ENCODE data around the gene SOX21. TPM values are rescaled to one million over a fixed set of nuclear protein-coding genes. Genes with fewer than 3 reads are reported as not detected.

The SOX21 gene
- total RNA-seq, 1 experiment from 2014 or later = not detected

DNA sequence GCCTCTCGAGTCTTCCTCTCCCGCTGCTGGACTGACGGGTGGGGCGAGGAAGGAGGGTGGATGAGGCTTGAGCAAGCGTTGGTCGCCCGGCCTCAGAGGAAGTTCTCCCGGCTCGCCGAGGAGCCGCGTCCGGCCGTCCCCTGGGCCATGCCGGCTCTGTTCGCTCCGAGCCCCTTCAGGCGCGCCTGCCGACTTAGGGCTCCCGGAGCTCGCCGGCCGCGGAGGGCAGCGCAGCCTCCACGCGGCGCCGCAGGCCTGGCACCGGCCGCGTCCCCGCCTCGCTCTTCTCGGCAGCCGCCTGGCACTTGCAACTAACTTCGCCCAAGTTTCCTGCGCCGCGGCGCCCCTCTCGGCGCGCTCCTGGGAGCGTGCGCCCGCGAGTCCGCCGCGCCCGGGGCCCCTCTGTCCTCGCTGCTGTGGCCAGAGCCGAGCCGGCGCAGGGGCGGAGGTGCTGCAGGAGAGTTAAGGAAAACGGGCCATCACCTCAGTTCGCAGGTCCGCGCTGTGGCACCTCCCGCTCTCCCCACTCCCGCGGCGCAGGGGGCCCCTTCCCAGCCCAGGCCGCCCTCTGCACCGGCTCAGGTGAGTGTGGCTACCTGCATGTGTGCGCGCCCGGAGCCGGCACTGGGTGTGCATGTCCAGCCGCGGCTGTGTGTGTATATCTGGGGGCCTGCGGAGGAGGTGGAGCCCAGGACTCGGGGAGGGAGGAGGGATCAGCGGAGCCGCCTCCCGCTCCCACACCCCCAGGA is 641 bp upstream of the SOX21 start:
- H3K4me3 ChIP-seq = no peak overlapping the region
- H3K27ac ChIP-seq = no peak overlapping the region
- no peaks in the 10 kb centered on the region for H3K4me1 ChIP-seq
- no peak for DNase-seq
- H3K36me3 ChIP-seq = no peaks in the 10 kb centered on the region
- no peaks in the 10 kb centered on the region for H3K27me3 ChIP-seq
- no peaks in the 10 kb centered on the region; the same call in 1 of the 2 replicates for H3K9me3 ChIP-seq (replicated peaks)

DNA sequence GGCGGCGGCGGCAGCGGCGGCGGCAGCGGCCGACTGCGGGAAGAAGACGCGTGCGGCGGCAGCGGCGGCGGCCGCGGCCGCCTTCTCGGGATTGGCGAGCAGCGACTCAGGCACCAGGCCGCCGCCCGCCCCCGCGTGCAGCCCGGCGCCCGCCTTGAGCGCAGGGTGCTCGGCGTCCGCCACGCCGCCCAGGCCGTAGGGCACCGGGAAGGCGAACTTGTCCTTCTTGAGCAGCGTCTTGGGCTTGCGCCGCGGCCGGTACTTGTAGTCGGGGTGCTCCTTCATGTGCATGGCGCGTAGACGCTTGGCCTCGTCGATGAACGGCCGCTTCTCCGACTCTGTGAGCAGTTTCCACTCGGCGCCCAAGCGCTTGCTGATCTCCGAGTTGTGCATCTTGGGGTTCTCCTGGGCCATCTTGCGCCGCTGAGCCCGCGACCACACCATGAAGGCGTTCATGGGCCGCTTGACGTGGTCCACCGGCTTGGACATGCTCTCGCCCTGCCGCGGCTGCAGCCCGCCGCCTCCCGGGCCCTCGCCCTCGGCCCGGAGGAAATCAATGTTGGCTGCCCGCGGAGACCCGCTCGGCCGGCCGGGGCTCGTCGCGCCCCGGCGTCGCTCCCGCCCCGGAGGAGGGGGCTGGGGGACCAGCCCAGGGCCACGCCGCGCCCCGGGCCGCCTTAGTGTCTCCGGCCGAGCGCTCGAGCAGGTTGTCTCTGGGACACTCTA is 621 bp downstream of the SOX21 start:
- Histone ChIP-seq H3K4me1 (no peaks in the 10 kb centered on the region), H3K27me3 (no peaks in the 10 kb centered on the region), H3K27ac (no peak overlapping the region), H3K4me3 (no peak overlapping the region), H3K9me3 (replicated peaks) (no peaks in the 10 kb centered on the region; the same call in 1 of the 2 replicates), H3K36me3 (no peaks in the 10 kb centered on the region)
- DNase-seq = no peak

DNA sequence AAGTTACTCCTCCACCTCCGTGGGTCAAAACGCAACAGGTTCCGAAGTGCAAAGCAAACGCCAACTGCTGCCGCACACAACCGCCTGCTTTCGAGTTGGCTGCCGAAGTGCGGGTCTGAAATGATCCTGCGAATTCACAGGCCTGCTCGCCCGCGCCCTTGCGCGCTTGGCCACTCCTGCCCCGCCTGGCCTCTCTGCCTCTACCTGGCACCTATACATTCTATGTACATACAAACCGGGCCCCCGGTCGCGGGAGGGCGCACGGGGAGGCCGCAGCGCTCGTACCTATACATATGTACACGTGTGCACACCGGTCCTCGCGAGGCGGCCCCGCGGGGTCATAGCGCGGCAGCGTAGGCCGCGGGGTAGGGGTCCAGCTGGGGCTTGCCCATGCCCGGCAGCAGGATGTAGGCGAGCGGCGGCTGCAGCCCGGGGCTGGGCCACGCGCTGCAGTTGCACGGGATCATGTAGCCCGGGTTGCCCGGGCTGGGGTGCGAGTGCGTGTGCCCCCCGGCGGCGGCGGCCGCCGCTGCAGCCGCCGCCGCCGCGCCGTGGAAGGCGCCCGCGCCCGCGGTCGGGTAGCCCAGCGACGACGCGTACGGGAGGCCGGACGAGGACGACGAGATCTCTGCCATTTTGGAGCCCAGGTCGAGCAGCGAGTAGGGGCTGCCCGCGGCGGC is 1.3 kb downstream of the SOX21 start:
- Histone ChIP-seq H3K27ac (no peak overlapping the region), H3K9me3 (replicated peaks) (no peaks in the 10 kb centered on the region; the same call in 1 of the 2 replicates), H3K4me1 (no peaks in the 10 kb centered on the region), H3K27me3 (no peaks in the 10 kb centered on the region), H3K4me3 (no peak overlapping the region), H3K36me3 (no peaks in the 10 kb centered on the region)
- no peak for DNase-seq

DNA sequence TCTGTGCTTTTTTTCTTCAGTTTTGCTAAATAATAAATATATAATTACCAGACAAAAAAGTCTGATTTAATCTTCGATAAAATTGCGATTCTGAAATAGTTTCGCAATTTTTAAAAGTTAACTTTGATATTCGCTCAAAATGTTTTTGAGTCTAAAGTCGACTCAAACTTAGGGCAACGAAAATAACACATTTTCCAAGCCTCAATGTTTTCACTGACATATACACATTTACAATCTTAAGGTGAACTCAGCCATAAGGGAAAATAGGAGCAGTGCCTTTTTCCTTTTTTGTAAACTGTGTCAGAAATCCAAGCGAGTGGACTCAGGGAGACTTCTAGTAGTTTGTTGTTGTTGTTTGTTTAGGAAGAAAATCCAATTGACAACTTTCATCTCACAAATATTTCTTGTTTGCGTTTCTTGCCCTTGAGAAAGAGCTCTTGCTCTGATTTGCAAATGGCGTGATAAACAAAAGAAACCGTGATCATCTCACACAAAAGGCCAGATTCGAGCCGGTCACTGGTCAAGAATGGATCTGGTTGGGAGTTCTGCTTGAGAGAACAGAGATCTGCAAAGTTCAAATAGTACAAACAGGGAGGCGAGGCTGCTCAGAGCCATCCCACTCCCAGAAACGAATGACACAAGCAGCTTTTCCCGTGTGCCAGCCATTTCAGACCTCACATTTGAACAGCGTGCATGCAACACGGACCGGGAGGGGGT is 2.1 kb downstream of the SOX21 start:
- Histone ChIP-seq H3K4me1 (no peaks in the 10 kb centered on the region), H3K27me3 (no peaks in the 10 kb centered on the region), H3K36me3 (no peaks in the 10 kb centered on the region), H3K9me3 (replicated peaks) (no peaks in the 10 kb centered on the region; the same call in 1 of the 2 replicates), H3K27ac (no peak overlapping the region), H3K4me3 (no peak overlapping the region)
- no peak for DNase-seq

DNA sequence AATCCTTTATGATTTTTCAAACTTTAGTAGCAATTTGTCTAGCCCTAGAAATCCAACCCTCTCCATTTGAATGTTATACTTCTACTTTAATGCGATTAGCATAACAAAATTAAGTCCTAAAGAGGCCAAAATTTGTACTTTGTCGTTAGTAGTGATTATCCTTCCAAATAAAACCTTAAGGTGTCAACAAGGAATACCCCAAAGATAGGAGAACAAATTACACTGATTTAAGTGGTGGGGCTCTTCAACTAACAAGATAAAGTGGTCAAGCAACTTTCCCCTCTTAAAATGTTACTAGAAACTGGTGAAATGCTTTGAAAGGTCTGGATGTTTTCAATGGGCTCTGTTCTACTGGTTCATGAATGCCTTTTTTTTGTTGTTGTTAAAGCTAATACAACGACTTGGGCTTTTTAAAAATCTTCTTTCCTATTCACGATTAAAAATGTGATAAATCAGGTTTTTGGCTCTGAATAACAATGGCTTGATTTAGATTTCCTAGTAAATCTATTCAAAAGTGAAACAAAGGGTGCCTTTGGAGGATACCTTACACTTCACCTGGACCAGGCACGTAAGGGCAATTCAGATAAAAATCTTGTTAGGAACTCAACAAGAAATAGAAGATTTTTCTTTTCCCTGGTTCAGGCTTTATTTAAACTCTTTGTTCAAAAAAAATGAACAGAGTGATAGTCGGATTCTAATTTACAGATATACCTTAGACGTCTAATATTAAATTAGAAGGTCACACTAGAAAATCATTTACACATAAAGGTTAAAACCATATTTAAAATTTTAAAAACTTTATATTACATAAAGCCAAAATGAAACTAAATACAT is 3.1 kb downstream of the SOX21 start:
- Histone ChIP-seq H3K27ac (no peak overlapping the region), H3K4me1 (no peaks in the 10 kb centered on the region), H3K4me3 (no peak overlapping the region), H3K27me3 (no peaks in the 10 kb centered on the region), H3K36me3 (no peaks in the 10 kb centered on the region), H3K9me3 (replicated peaks) (no peaks in the 10 kb centered on the region; the same call in 1 of the 2 replicates)
- DNase-seq = no peak

DNA sequence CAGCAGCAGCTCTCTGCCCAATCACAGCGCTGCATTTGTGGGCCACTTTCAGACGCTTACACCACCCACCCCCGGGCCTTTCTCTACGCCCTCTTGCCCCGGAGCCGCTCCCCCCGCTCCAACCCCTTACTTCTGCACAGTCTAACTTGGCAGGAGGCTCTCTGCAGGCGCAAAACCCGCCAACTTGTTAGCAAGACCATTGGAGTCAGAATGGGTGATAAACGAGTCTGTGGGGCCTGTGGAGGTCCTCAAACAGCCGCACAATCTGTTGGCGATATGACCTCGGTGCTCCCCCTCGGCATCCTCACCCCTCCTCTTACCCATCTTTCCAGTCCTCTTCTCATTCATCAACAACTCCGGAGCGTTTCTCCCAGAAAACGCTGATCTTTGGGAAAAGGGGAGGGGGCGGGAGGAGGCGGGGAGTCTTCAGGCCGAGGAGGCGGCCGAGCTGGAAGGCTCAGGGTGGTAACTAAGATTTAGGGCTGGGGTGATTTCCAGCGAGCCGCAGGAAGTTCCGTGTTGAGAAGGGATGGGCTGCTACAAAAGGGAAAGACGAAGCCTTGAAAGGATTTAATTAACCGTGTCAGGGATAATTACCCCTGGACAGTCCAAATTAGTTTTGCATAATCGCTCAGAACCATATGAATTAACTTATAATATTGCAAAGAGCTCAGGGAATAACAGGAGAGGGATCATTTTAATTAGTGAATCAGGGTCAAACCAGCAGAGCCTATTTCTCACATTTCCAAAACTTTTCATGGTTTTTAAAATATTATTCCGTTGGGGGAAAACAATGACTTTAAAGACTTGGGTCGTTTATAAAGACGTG is 4.1 kb downstream of the SOX21 start:
- H3K4me3 ChIP-seq = peak overlapping the region; percentile 46

DNA sequence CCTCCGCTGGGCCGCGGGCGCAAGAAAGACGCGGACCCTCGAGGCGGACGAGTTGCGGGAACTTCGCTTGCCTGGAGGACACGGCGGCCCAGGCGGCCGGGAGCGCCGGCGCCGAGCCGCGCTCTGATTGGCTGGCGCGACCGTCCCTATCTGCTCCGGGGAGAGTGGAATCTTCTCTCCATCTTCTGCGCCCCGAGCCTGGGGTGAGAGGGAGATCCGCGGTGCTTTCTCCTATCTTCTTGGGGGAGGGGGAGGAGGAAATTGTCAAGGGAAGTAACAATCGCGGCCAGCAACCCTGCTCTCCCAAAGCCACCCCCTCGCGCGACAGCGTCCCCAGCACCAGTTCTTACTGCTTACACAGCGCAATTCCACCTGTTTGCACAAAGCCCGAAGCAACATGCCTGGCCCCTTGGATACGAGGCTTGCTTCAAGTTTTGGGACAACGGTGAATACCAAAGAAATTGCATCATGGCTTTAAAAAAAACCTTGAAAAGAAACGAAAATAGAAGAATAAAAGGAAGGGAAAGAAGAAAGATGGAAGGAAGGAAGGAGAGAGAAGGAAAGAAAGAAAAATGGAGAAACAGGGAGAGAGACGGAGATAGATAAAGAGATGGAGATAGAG is 4.8 kb downstream of the SOX21 start:
- DNase-seq = no peak
- Histone ChIP-seq H3K9me3 (replicated peaks) (no peaks in the 10 kb centered on the region; the same call in 1 of the 2 replicates), H3K36me3 (no peaks in the 10 kb centered on the region), H3K27me3 (no peaks in the 10 kb centered on the region), H3K4me1 (no peaks in the 10 kb centered on the region), H3K4me3 (peak overlapping the region; percentile 46), H3K27ac (no peak overlapping the region)

More for the DNA sequence above, 4.1 kb downstream of the SOX21 start:
- Histone ChIP-seq H3K4me1 (no peaks in the 10 kb centered on the region), H3K27me3 (no peaks in the 10 kb centered on the region), H3K36me3 (no peaks in the 10 kb centered on the region), H3K9me3 (replicated peaks) (no peaks in the 10 kb centered on the region; the same call in 1 of the 2 replicates), H3K27ac (no peak overlapping the region)
- peak; percentile 12 to 35 for DNase-seq

DNA sequence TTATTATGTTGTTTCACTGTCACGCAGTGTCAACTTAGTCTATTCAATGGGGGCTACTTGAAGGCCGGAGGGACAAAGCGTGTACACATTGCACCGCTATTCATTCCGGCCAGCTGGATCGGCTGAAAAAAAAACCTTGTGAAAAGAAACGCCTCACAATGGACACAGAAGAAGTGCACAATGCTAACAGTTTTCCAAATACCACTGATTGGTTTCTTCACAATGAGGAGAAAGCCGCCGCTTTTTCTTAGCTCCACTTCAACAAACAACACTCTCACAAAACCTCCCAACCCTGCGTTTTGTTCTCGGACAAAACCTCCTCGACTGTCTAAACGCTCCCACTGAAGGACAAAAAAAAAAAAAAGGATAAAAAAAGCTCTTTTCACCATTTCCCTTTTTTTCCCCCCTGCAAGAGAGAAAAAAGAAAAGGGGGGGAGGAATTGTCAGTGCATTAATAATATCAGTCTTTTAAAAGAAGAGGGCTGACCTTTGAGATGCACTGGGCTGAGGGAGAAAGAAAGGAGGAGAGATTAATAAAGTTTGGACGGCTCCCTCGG is 5.4 kb downstream of the SOX21 start:
- Histone ChIP-seq H3K4me1 (no peaks in the 10 kb centered on the region), H3K9me3 (replicated peaks) (no peaks in the 10 kb centered on the region; the same call in 1 of the 2 replicates), H3K36me3 (no peaks in the 10 kb centered on the region), H3K27ac (no peak overlapping the region), H3K4me3 (no peak overlapping the region), H3K27me3 (no peaks in the 10 kb centered on the region)
- DNase-seq = no peak

DNA sequence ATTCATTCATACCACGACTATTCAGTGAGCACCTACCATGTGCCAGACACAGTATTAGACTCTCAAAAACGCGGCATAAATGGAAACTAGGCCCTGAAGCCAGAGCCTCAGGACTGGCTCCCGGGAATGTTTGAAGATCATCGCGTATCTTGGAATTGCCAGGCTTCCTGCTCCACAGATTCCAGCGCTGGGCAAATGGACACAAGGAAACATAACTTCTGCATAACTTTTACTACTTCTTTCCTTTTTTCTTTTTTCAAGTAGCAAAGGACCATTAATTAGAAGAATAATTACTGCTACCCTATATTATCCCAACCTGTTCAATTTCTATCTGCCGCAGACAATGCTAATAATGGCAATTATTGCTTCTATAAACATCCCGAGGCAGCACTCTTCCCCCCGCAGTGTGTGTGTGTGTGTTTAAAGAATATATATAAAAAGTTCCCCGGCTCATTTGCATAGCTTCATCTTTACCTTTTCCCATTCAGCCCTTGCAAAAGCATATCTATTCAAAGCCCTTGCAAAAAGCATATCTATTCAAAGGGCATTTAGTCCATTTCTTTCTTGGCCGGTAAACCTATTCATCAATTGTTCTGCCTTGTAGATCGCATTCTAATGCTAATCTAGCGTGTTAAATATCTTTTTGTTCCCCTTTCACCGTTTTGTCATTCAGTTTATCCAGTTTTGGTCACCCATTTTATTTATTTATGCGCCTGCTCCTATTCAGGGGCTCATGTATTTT is 6.1 kb downstream of the SOX21 start:
- no peaks in the 10 kb centered on the region for H3K4me1 ChIP-seq
- H3K27me3 ChIP-seq = no peaks in the 10 kb centered on the region
- no peaks in the 10 kb centered on the region for H3K36me3 ChIP-seq
- H3K9me3 ChIP-seq (replicated peaks) = no peaks in the 10 kb centered on the region; the same call in 1 of the 2 replicates
- no peak overlapping the region for H3K4me3 ChIP-seq
- no peak overlapping the region for H3K27ac ChIP-seq
- no peak for DNase-seq

DNA sequence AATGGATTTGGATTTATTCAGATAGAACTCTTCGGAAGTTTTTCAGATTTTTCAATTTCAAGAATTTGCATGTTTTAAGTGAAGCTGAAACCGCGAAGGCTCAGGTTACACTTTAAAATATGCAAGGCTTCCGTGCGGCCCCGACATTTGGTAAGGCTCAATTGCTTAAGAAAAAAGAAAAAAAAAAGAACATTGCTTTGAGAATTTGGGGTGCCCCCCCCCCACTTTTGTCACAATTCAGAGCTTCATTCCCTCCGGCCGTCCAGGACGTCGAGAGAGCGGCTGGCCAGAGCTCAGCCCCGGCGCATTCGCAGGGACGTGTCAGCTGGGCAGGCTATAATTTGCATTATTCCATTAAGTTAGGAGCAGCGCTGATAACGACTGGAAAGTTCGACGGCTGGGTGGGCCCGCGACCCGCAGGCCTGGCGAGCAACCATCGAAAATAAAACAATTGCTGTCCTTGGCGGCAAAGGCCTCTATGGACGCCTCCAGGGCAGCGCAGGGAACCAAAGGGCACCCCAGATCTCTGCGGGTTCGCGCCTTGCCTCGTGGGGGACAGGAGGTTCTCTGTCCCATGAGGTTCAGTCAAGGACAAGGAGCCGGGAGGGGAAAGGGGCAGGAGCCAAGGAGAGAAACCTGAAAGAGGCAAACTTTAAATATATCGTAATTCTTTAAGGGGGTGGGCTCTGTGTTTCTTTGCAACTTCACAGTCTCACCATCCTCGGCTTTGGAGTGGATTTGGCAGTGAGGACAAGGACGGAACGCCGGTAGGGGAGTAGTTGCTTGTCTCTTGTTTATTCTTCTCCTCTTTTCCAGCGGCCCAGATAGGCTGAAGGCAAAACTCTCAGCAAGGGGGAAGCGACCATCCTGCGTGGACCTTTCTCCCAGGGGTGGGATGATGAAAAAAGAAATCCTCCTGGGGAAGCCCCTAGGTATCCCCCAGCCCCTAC is 7.0 kb downstream of the SOX21 start:
- Histone ChIP-seq H3K4me1 (no peaks in the 10 kb centered on the region), H3K27ac (no peak overlapping the region), H3K9me3 (replicated peaks) (no peaks in the 10 kb centered on the region; the same call in 1 of the 2 replicates), H3K36me3 (no peaks in the 10 kb centered on the region), H3K4me3 (no peak overlapping the region), H3K27me3 (no peaks in the 10 kb centered on the region)
- no peak for DNase-seq

DNA sequence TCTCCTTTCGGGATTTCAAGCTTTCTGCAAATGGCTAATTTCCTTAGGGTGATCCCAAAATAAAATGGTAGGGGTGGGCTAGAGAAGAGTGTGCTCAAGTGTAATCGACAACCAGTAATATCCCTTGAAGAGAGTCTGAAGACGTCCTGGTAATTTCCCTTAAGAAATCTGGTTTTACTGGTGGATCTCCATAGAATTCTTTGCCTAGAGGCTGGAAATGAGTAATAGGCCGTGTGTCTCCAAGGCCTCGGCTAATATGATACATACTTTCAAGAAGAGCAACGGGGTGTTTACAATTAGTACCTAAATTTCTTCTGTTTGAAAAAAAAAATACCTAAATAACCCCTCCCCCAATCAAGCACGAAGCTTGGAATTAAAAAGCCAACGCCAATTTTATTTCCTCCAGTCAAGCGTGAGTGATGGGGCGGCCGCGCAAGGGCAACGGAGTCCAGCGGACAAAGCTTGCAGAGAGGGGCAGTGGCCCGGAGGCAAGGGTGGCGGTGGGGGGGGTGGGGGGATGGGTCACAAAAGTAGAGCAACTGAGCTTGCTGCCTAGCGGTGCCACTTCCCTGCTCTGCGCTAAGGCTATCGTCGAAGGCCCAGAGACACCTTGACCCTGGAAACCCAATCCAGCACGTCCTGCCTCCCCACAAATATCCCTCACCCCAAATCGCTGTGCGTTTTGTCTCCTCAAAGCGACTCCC is 7.8 kb downstream of the SOX21 start:
- Histone ChIP-seq H3K9me3 (replicated peaks) (no peaks in the 10 kb centered on the region; the same call in 1 of the 2 replicates), H3K4me3 (no peak overlapping the region), H3K4me1 (no peaks in the 10 kb centered on the region), H3K27ac (no peak overlapping the region), H3K27me3 (no peaks in the 10 kb centered on the region), H3K36me3 (no peaks in the 10 kb centered on the region)
- DNase-seq = no peak
